Duodenal mucosa (tissue), 2 donors: Measurements from ENCODE around the gene OSGIN1.

ENCODE experiments used
- H3K27ac ChIP-seq: one replicate; pipeline ENCODE4 v1.7.0; 2013; ENCODE audit warnings: low read depth, low read length
- H3K27me3 ChIP-seq, 2 donors: one replicate each; pipeline ENCODE4 v1.7.0; 2013; ENCODE audit warnings: low read length in 2 of 2, control low read depth in 1 of 2; ENCODE audit not compliant: insufficient read depth in 2 of 2, control insufficient read depth in 1 of 2
- H3K36me3 ChIP-seq, 2 donors: one replicate each; pipeline ENCODE4 v1.7.0; 2013; ENCODE audit warnings: low read length in 2 of 2, control low read depth in 1 of 2; ENCODE audit not compliant: insufficient read depth in 2 of 2, control insufficient read depth in 1 of 2
- H3K4me1 ChIP-seq, 2 donors: one replicate each; pipeline ENCODE4 v1.7.0; 2013; ENCODE audit warnings: low read length in 2 of 2, control low read depth in 1 of 2; ENCODE audit not compliant: insufficient read depth in 2 of 2, control insufficient read depth in 1 of 2
- H3K4me3 ChIP-seq, 2 donors: one replicate each; pipeline ENCODE4 v1.7.0; 2013; ENCODE audit warnings: low read length in 2 of 2, low read depth in 1 of 2
- H3K9ac ChIP-seq, 2 donors: one replicate each; pipeline ENCODE4 v1.7.0; 2013; ENCODE audit warnings: low read length in 2 of 2, low read depth in 1 of 2
- H3K9me3 ChIP-seq, 2 donors: one replicate each; pipeline ENCODE4 v1.7.0; 2013; ENCODE audit warnings: low read length in 2 of 2, control low read depth in 1 of 2; ENCODE audit not compliant: control insufficient read depth in 1 of 2

The OSGIN1 gene

GRCh38 chr16:83952940-83953795, at the start of gene OSGIN1:
OSGIN1 (plus strand) TSS chr16:83953240; CDS start chr16:83957672, 4,432 bp downstream.
- no peaks in the 10 kb centered on the region for H3K9me3 ChIP-seq
- peaks cover 2 to 8% of the 10 kb centered on the region in 2 donors for H3K36me3 ChIP-seq
- peak within 1 kb of the TSS; percentile 78 to 80 for H3K4me3 ChIP-seq
- H3K27ac ChIP-seq: peak within 1 kb of the TSS; percentile 90
- H3K27me3 ChIP-seq: no peaks in the 10 kb centered on the region
- H3K4me1 ChIP-seq: peaks cover 24 to 48% of the 10 kb centered on the region in 2 donors
- H3K9ac ChIP-seq: peak within 1 kb of the TSS; percentile 84 to 93

DNA sequence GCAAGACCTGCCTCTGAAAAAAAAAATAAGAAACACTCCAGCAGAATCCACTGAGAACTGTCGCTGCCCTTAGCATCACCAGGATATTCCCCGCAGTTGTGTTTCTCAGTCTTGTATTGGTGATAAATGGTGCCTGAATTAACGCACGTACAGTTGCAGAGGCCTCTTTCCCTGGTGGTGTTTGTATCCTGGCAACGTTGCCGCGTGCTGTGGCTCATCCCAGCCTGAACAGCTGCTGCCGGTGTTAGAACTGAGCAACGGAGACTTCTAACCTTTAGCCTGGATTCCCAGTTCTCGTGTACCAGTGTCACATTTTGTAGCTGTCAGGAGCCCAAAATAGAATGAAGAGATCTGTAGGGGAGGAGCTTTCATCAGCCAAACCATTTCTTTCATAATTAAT, 49.3 kb upstream of the OSGIN1 start:
- Histone ChIP-seq H3K4me1 (peaks cover 18 to 20% of the 10 kb centered on the region in 2 donors), H3K9ac (no peak overlapping the region), H3K27me3 (no peaks in the 10 kb centered on the region), H3K27ac (no peak overlapping the region), H3K4me3 (no peak overlapping the region), H3K9me3 (no peaks in the 10 kb centered on the region), H3K36me3 (peaks cover 3 to 20% of the 10 kb centered on the region in 2 donors)

- Histone ChIP-seq H3K4me3 (no peak overlapping the region), H3K4me1 (peaks cover under 1 to 1% of the 10 kb centered on the region in 2 donors)
These were observed 46.4 kb upstream of the OSGIN1 start for GRCh38 chr16:83906683-83907082.

DNA sequence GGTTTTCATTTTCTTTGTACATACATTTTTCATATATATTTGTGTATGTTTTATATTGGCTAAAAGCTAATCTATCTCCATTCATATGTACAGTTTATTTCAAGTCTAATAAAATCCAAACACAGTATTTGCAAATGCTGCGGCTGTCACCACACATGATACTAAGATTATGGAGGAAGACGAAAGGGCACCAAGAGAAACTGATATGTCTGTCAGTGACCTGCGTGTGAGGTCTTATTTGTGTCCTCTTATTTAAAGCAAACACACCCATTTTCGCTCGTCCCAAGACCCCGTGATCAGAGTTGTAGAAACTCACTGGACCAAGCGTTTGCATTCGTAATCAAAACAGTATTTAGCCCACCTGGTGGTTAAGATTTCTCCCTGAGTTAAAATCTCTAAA, 45.9 kb upstream of the OSGIN1 start:
- no peaks in the 10 kb centered on the region for H3K27me3 ChIP-seq
- H3K4me1 ChIP-seq: no peaks in the 10 kb centered on the region
- H3K9me3 ChIP-seq: no peaks in the 10 kb centered on the region
- no peak overlapping the region for H3K9ac ChIP-seq
- peaks cover 15 to 38% of the 10 kb centered on the region in 2 donors for H3K36me3 ChIP-seq
- no peak overlapping the region for H3K27ac ChIP-seq
- no peak overlapping the region for H3K4me3 ChIP-seq

More at GRCh38 chr16:83906683-83907082, 46.4 kb upstream of the OSGIN1 start:
- H3K27me3 ChIP-seq: no peaks in the 10 kb centered on the region
- H3K27ac ChIP-seq: no peak overlapping the region
- no peak overlapping the region for H3K9ac ChIP-seq
- peaks cover 14 to 34% of the 10 kb centered on the region in 2 donors for H3K36me3 ChIP-seq
- no peaks in the 10 kb centered on the region for H3K9me3 ChIP-seq

DNA sequence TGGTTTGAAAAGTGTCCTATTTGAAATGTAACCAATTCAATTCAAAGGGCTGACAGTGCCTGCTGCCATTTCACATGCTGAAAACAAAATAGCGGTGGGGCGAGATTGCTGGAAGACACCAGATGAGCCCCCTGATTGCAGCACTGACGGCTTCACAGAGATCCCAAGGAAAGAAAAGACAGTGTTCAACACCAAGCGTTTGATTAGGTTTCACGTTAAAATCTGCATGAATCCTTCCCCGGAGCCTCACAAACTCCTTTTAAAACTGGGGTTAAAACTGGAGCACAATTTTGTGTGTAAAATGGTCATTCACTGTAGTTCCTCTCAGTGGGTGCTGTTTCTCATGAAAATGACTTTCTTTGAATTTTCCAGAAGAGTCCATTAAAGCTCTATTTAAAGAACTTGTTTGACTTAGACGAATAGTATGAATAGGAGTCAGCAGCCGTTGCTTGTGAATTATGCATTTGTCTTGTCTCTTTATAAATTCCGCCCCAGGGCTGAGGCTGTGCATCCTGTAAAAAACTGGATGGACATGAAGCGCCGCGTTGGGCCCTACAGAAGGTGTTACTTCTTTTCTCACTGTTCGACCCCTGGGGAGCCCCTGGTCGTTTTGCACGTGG, 45.3 kb upstream of the OSGIN1 start:
- Histone ChIP-seq H3K4me3 (no peak overlapping the region), H3K27ac (no peak overlapping the region), H3K36me3 (peaks cover 21 to 44% of the 10 kb centered on the region in 2 donors), H3K27me3 (no peaks in the 10 kb centered on the region), H3K4me1 (no peaks in the 10 kb centered on the region), H3K9me3 (no peaks in the 10 kb centered on the region), H3K9ac (no peak overlapping the region)

GRCh38 chr16:83908798-83909197, 44.2 kb upstream of the OSGIN1 start:
- Histone ChIP-seq H3K27ac (no peak overlapping the region), H3K4me3 (no peak overlapping the region), H3K27me3 (no peaks in the 10 kb centered on the region), H3K36me3 (peaks cover 22 to 53% of the 10 kb centered on the region in 2 donors), H3K4me1 (no peaks in the 10 kb centered on the region), H3K9ac (no peak overlapping the region), H3K9me3 (no peaks in the 10 kb centered on the region)

DNA sequence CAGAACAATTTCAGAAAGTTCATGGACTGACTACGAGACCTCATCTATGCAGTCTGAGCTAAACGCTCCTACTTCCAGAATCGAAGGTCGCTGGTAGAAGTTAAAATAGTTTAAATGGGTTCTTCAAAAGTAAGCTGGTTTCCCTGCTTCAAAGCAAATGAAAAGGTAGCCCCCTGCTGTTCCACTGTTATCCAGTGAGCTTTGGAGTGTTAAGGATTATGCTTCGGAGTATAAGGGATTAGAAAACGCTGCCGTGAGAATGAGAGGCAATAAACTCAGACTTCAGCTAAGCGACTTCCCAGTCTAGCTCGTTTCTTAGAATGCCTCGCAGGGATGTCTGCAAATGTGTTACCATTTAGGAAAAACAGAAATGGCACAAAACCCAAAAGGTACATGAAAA, 41.8 kb upstream of the OSGIN1 start:
- Histone ChIP-seq H3K36me3 (peaks cover 32 to 78% of the 10 kb centered on the region in 2 donors), H3K4me1 (no peaks in the 10 kb centered on the region), H3K27me3 (no peaks in the 10 kb centered on the region), H3K4me3 (no peak overlapping the region), H3K9me3 (no peaks in the 10 kb centered on the region), H3K27ac (no peak overlapping the region), H3K9ac (no peak overlapping the region)

DNA sequence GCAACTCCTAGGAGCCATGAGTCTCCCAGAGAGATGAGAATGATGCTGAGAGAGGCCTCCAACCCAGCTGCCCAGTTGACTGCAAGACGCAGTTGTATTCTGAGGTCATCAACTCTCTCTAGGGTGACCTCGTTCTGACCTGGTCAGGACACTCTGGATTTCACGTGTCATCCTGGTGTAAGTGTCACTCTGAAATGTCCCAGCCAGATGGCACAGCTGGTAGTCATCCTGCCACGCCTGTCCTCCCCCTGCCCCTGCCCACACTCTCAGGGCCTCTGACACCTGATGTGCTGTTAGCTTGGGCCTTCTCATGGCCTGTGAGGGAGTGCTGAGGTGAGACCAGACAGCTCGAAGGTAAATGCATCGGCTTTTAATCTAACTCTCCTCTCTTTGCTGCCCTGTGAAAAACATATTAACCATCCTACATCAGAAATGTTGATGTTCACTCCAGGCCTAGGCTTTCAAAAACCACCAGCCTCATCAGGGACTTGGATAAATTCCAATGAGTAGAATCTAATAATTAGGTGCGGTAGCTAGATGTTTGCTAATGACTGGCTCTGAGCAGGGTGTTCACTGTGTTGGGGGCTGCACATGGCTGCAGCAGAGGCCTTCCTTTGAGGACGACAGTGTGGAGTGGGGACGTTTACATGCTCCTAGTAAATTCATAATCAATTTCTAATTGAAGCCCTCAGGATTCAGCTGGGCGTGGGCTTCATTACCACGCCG, 40.4 kb upstream of the OSGIN1 start:
- H3K4me1 ChIP-seq: no peaks in the 10 kb centered on the region
- H3K4me3 ChIP-seq: no peak overlapping the region
- no peaks in the 10 kb centered on the region for H3K27me3 ChIP-seq
- H3K9ac ChIP-seq: no peak overlapping the region
- H3K36me3 ChIP-seq: peaks cover 38 to 83% of the 10 kb centered on the region in 2 donors
- no peak overlapping the region for H3K27ac ChIP-seq
- H3K9me3 ChIP-seq: no peaks in the 10 kb centered on the region

DNA sequence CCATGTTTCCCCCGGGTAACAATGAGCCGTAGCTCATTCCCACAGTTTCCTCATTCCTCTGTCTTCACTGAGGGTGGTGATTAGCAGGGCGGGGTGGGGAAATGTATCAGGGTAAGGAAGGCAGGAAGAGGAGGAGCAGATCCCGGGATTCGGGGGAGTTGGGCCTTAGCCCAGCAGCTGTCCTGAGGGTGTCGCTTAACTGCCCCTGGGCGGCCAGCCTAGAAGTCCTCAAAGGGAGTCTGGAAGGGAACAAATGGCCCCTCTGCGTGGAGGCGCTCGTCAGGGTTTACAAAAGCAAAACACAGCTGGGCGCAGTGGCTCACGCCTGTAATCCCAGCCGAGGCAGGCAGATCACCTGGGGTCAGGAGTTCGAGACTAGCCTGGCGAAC, 39.8 kb upstream of the OSGIN1 start:
- H3K36me3 ChIP-seq: peaks cover 44 to 84% of the 10 kb centered on the region in 2 donors
- H3K9me3 ChIP-seq: no peaks in the 10 kb centered on the region
- no peak overlapping the region for H3K27ac ChIP-seq
- no peaks in the 10 kb centered on the region for H3K4me1 ChIP-seq
- no peak overlapping the region for H3K9ac ChIP-seq
- H3K27me3 ChIP-seq: no peaks in the 10 kb centered on the region
- no peak overlapping the region for H3K4me3 ChIP-seq
